ENCODE measurements around the gene ZNF155. TPM values are rescaled to one million over a fixed set of nuclear protein-coding genes. Genes with fewer than 3 reads are reported as not detected.

Gene ZNF155
- total RNA-seq, 1 donor from 2014 or later, result 8.9 TPM

- peaks cover 60% of the 10 kb centered on the region for H3K9me3 ChIP-seq
Measured at GRCh38 chr19:44007473-44007872, 23.5 kb downstream of the ZNF155 start.

GRCh38 chr19:44010468-44010867 is 26.5 kb downstream of the ZNF155 start:
- Histone ChIP-seq H3K4me3 (no peak overlapping the region), H3K36me3 (peaks cover 42% of the 10 kb centered on the region), H3K27ac (no peak overlapping the region), H3K9me3 (peaks cover 81% of the 10 kb centered on the region), H3K27me3 (ENCODE audit: low read depth) (no peaks in the 10 kb centered on the region), H3K4me1 (no peaks in the 10 kb centered on the region)
- TF ChIP-seq CTCF (IDR thresholded peaks at IDR 0.05), result no peak
- intact Hi-C loops (cut with DNase I), result no loop called here
- ATAC-seq (no peak), DNase-seq (no peak)

More at GRCh38 chr19:44007473-44007872, 23.5 kb downstream of the ZNF155 start:
- H3K27me3 ChIP-seq (ENCODE audit: low read depth), result no peaks in the 10 kb centered on the region
- peaks cover 11% of the 10 kb centered on the region for H3K4me1 ChIP-seq
- TF ChIP-seq CTCF (IDR thresholded peaks at IDR 0.05), result no peak
- no peak for ATAC-seq
- no peak overlapping the region for H3K4me3 ChIP-seq
- DNase-seq, result no peak
- H3K27ac ChIP-seq, result no peak overlapping the region
- peaks cover 42% of the 10 kb centered on the region for H3K36me3 ChIP-seq
- intact Hi-C loops (cut with DNase I), result no loop called here

GRCh38 chr19:44019498-44019897 is 35.5 kb downstream of the ZNF155 start:
- H3K27ac ChIP-seq, result no peak overlapping the region
- no peaks in the 10 kb centered on the region for H3K36me3 ChIP-seq
- no peaks in the 10 kb centered on the region for H3K27me3 ChIP-seq (ENCODE audit: low read depth)
- H3K4me1 ChIP-seq, result peaks cover under 1% of the 10 kb centered on the region
- H3K4me3 ChIP-seq, result no peak overlapping the region
- no peak for TF ChIP-seq CTCF (IDR thresholded peaks at IDR 0.05)
- intact Hi-C loops (cut with DNase I), result no loop called here
- ATAC-seq, result no peak
- DNase-seq, result no peak
- H3K9me3 ChIP-seq, result peaks cover 1% of the 10 kb centered on the region

- DNase-seq (no peak), ATAC-seq (no peak)
- intact Hi-C loops (cut with DNase I), result no loop called here
- Histone ChIP-seq H3K36me3 (no peaks in the 10 kb centered on the region), H3K9me3 (no peaks in the 10 kb centered on the region), H3K4me1 (peaks cover 12% of the 10 kb centered on the region), H3K27me3 (ENCODE audit: low read depth) (no peaks in the 10 kb centered on the region), H3K27ac (no peak overlapping the region), H3K4me3 (no peak overlapping the region)
- no peak for TF ChIP-seq CTCF (IDR thresholded peaks at IDR 0.05)
Measured at GRCh38 chr19:44021221-44021620, 37.2 kb downstream of the ZNF155 start.

GRCh38 chr19:44024900-44025216 is 40.9 kb downstream of the ZNF155 start:
- Histone ChIP-seq H3K27me3 (ENCODE audit: low read depth) (no peaks in the 10 kb centered on the region), H3K4me3 (peak overlapping the region; percentile 81), H3K27ac (no peak overlapping the region), H3K36me3 (peaks cover 25% of the 10 kb centered on the region), H3K4me1 (peaks cover 13% of the 10 kb centered on the region), H3K9me3 (peaks cover 15% of the 10 kb centered on the region)
- intact Hi-C loops (cut with DNase I), result no loop called here
- no peak for ATAC-seq
- TF ChIP-seq CTCF (IDR thresholded peaks at IDR 0.05), result no peak
- no peak for DNase-seq
